Ishikawa (cell line): ENCODE results near the gene OR51T1.

Source experiments
- CEBPB ChIP-seq: IDR thresholded peaks from 2 replicates; pipeline ENCODE4 v1.6.1; 2012
- CREB1 ChIP-seq: IDR thresholded peaks from 2 replicates; pipeline ENCODE4 v1.6.1; 2012; ENCODE audit warnings: low read depth
- EGR1 ChIP-seq: IDR thresholded peaks from 2 replicates; pipeline ENCODE4 v1.6.1; 2012
- EP300 ChIP-seq: IDR thresholded peaks from 2 replicates; pipeline ENCODE4 v1.6.1; 2012; ENCODE audit warnings: borderline replicate concordance
- FOXM1 ChIP-seq: IDR thresholded peaks from 2 replicates; pipeline ENCODE4 v1.6.1; 2012; ENCODE audit warnings: low read depth, borderline replicate concordance
- NFIC ChIP-seq: IDR thresholded peaks from 2 replicates; pipeline ENCODE4 v1.6.1; 2012
- RAD21 ChIP-seq: IDR thresholded peaks from 2 replicates; pipeline ENCODE4 v1.6.1; 2012; ENCODE audit warnings: low read depth
- TAF1 ChIP-seq: IDR thresholded peaks from 2 replicates; pipeline ENCODE4 v1.6.1; 2012; ENCODE audit warnings: low read depth, mild to moderate bottlenecking
- TCF12 ChIP-seq: IDR thresholded peaks from 2 replicates; pipeline ENCODE4 v1.6.1; 2012; ENCODE audit warnings: low read depth
- TEAD4 ChIP-seq: IDR thresholded peaks from 2 replicates; pipeline ENCODE4 v1.6.1; 2012
- YY1 ChIP-seq: IDR thresholded peaks from 2 replicates; pipeline ENCODE4 v1.6.1; 2012; ENCODE audit warnings: low read depth
- ZBTB7A ChIP-seq: IDR thresholded peaks from 2 replicates; pipeline ENCODE4 v1.6.1; 2012; ENCODE audit warnings: low read depth
- TF ChIP-seq, protein P1 (sequence below): IDR thresholded peaks from 2 replicates; pipeline ENCODE4 v1.6.1; 2012
- TF ChIP-seq, protein P2 (sequence below): IDR thresholded peaks from 2 replicates; pipeline ENCODE4 v1.6.1; 2012
- TF ChIP-seq, protein P3 (sequence below): IDR thresholded peaks from 2 replicates; pipeline ENCODE4 v1.6.1; 2012; ENCODE audit warnings: low read depth, mild to moderate bottlenecking

Gene OR51T1

DNA sequence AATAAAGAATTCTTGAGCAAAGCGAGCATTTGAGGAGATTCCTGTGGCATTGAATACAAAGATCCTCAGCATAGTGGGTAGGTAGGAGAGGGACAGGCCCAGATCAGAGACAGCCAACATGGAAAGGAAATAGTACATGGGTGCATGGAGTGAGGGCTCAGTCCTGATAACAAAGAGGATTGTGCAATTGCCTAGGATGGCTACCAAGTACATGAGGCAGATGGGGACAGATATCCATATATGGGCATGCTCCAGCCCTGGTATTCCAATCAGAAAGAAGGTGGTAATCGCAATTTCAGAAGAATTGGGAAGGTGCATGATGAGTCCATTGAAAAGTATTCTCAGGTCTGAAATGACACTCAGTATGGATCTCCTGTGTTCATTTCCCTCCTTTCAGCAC, 8.6 kb downstream of the OR51T1 start:
- no peak for TF ChIP-seq TCF12
- TF ChIP-seq, protein P1, sequence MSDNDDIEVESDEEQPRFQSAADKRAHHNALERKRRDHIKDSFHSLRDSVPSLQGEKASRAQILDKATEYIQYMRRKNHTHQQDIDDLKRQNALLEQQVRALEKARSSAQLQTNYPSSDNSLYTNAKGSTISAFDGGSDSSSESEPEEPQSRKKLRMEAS = no peak
- TF ChIP-seq TAF1 = no peak

DNA sequence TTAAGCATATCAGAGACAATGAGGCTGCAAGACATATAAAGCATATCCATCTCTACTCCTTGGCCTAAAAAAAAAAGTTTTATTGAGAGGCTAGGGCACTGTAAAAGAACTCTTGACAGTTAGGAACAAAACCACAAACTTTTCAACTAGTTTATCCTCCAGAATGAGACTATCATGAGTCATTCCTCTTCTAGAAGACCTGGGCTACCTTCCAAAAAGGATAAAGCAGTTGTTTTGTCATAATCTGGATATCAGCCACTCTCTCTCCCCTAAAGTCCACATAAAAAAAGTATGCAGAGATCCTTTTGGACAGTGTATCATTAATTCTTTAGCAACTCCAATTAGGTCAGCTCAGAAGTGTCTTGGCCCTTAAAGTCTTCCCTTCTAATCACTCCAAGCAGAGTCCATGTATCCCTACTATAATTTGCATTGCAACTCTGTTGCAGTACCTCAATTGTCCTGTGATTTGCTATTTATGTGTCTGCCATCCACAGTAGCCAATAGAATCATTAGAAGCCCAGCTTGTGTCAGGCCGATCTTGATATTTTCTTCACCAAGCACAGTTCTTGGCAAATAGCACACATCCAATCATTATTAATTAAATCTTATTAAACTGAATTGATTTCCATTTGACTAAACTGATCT, 10.4 kb downstream of the OR51T1 start:
- no peak for TF ChIP-seq CEBPB
- TF ChIP-seq, protein P1 = no peak
- TF ChIP-seq TEAD4 = no peak
- no peak for TF ChIP-seq EP300
- TF ChIP-seq YY1 = no peak
- TF ChIP-seq CREB1 = no peak
- TF ChIP-seq ZBTB7A = no peak

DNA sequence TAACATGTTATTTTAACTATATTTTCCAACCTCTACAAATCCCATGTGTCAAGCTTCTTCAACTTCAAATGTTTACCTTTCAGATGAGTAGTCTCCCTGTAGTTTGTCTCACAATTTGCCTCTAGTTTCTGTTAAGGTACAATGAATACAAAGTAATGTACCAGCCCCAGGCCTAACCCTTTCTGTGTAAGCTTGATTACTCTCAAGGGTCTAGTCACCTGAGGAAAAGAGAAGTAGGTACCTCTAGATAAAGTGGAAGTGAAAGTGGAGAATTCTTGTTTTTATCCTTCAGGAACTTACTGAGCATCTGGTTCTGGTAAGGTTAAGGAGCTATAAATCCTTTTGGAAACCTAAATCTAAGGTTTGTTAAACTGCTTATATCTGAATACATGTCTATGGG, 21.8 kb downstream of the OR51T1 start, which contains the start of gene OR51A7:
Gene OR51A7, plus strand, starts transcription at position 300 of the 400 bp plus-strand sequence. CDS start 3,587 bp downstream, outside the sequence.
- TF ChIP-seq, protein P1 = no peak
- TF ChIP-seq, protein P2, sequence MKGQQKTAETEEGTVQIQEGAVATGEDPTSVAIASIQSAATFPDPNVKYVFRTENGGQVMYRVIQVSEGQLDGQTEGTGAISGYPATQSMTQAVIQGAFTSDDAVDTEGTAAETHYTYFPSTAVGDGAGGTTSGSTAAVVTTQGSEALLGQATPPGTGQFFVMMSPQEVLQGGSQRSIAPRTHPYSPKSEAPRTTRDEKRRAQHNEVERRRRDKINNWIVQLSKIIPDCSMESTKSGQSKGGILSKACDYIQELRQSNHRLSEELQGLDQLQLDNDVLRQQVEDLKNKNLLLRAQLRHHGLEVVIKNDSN = no peak
- no peak for TF ChIP-seq ZBTB7A
- no peak for TF ChIP-seq TCF12
- no peak for TF ChIP-seq TEAD4
- no peak for TF ChIP-seq TAF1
- TF ChIP-seq CEBPB = no peak
- TF ChIP-seq EP300 = no peak
- TF ChIP-seq CREB1 = no peak
- no peak for TF ChIP-seq EGR1
- no peak for TF ChIP-seq RAD21
- TF ChIP-seq NFIC = no peak
- no peak for TF ChIP-seq YY1
- TF ChIP-seq, protein P3, sequence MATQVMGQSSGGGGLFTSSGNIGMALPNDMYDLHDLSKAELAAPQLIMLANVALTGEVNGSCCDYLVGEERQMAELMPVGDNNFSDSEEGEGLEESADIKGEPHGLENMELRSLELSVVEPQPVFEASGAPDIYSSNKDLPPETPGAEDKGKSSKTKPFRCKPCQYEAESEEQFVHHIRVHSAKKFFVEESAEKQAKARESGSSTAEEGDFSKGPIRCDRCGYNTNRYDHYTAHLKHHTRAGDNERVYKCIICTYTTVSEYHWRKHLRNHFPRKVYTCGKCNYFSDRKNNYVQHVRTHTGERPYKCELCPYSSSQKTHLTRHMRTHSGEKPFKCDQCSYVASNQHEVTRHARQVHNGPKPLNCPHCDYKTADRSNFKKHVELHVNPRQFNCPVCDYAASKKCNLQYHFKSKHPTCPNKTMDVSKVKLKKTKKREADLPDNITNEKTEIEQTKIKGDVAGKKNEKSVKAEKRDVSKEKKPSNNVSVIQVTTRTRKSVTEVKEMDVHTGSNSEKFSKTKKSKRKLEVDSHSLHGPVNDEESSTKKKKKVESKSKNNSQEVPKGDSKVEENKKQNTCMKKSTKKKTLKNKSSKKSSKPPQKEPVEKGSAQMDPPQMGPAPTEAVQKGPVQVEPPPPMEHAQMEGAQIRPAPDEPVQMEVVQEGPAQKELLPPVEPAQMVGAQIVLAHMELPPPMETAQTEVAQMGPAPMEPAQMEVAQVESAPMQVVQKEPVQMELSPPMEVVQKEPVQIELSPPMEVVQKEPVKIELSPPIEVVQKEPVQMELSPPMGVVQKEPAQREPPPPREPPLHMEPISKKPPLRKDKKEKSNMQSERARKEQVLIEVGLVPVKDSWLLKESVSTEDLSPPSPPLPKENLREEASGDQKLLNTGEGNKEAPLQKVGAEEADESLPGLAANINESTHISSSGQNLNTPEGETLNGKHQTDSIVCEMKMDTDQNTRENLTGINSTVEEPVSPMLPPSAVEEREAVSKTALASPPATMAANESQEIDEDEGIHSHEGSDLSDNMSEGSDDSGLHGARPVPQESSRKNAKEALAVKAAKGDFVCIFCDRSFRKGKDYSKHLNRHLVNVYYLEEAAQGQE = no peak
- no peak for TF ChIP-seq FOXM1

DNA sequence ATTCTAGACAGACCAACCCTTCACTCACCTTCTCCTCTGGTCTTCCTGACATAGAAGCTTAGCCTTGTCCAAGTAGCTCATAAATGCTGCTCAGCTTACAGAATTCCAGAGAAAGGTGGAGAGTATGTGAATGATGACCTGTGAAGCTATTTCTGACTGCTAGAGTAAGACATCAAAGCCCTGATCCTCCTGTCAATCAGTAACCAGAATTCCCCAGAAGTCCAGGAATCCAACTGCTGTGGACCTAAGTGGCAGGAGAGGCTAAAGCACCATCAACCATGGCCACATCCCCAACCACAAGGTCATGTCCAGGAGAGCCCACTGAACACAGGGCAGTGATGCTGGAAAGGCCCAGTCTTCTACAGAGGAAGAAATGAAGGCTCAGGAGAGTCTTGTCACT, 34.9 kb downstream of the OR51T1 start:
- TF ChIP-seq, protein P3 = no peak
- TF ChIP-seq CEBPB (no peak), ZBTB7A (no peak), TCF12 (no peak), TEAD4 (no peak), RAD21 (no peak)
- TF ChIP-seq, protein P1 = no peak

DNA sequence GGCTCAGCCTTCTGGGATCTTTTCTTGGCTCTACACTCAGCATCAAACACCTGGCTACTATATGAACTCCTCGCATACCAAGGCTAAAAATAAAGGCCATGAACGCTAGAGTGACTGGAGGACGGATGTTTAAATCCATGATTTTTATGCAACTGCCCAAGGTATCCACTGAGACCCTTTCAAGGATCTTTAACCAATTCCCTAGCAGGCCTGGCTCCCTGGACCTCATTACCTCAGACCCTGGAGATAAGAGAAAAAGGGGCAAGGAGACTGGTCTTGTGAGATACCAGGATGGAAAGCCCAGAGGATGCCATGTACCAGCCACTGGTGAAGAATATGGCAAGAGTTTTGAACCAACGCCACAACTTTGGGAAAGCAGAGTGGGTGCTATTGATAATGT, 37.5 kb downstream of the OR51T1 start, which contains the start of gene OR51G2:
Gene OR51G2, minus strand, starts transcription at position 101 of the 400 bp plus-strand sequence. CDS start 3,687 bp downstream, outside the sequence.
- TF ChIP-seq, protein P3 = no peak
- TF ChIP-seq YY1 (no peak), CREB1 (no peak), EP300 (no peak), CEBPB (no peak), TCF12 (no peak)
- TF ChIP-seq, protein P2 = no peak
